ENCODE results near the gene DUSP28. TPM values are rescaled to one million over a fixed set of nuclear protein-coding genes. Genes with fewer than 3 reads are reported as not detected.
A peak's percentile ranks its signal among the peaks of the same experiment; 100 is the strongest.

DUSP28 gene
- total RNA-seq, 1 experiment from 2014 or later, result 10.7 TPM

- intact Hi-C loops (cut with micrococcal nuclease; ENCODE audit: unreplicated experiment), result loop anchor here (5.0 kb wide), 1 partner anchor 43 kb away; no protein-coding TSS in a partner anchor
- Histone ChIP-seq H3K27me3 (ENCODE audit: control insufficient read depth, insufficient read depth, low read length) (no peaks in the 10 kb centered on the region), H3K9me3 (ENCODE audit: control insufficient read depth, insufficient read depth, low read depth, low read length) (no peaks in the 10 kb centered on the region), H3K4me3 (ENCODE audit: low read depth in 2 of 2, low read length in 2 of 2) (no peak overlapping the region), H3K36me3 (ENCODE audit: control insufficient read depth, insufficient read depth, low read length) (no peaks in the 10 kb centered on the region; the same call in 1 of the 2 replicates), H3K4me1 (ENCODE audit: control insufficient read depth, insufficient read depth, low read length) (peaks cover 27% of the 10 kb centered on the region), H3K27ac (ENCODE audit: low read length) (no peak overlapping the region)
- TF ChIP-seq TCF7L2 (IDR thresholded peaks at IDR 0.05; ENCODE audit: low read depth, low read length) (no peak), REST (IDR thresholded peaks at IDR 0.05; ENCODE audit: insufficient read depth in 1 of 2, low read depth in 2 of 2, low read length in 1 of 2) (no peak), SIN3A (IDR thresholded peaks at IDR 0.05; ENCODE audit: borderline replicate concordance, insufficient read depth, low read depth, low read length) (no peak), CTCF (IDR thresholded peaks at IDR 0.05) (no peak), POLR2AphosphoS5 (IDR thresholded peaks at IDR 0.05; ENCODE audit: low read depth, low read length) (no peak)
- ChIA-PET CTCF (no interaction called here), POLR2A (no interaction called here)
- no peak for ATAC-seq
- DNase-seq (ENCODE audit: low read depth, low spot score), result no peak
- in situ Hi-C loops (cut with HindIII; ENCODE audit: low pct_unique_long_range_greater_than_20kb, low sequenced_read_pairs), result no loop called here
- no TSS peak for BruUV-seq (replicated peaks)
These were observed 4.5 kb upstream of the DUSP28 start for GRCh38 chr2:240555541-240556250.

- no TSS peak for BruUV-seq (replicated peaks)
- Histone ChIP-seq H3K27ac (ENCODE audit: low read length) (peak overlapping the region; percentile 61), H3K36me3 (ENCODE audit: control insufficient read depth, insufficient read depth, low read length) (peaks cover 2% of the 10 kb centered on the region), H3K9me3 (ENCODE audit: control insufficient read depth, insufficient read depth, low read depth, low read length) (no peaks in the 10 kb centered on the region), H3K4me3 (ENCODE audit: low read depth in 2 of 2, low read length in 2 of 2) (no peak overlapping the region), H3K4me1 (ENCODE audit: control insufficient read depth, insufficient read depth, low read length) (peaks cover 29% of the 10 kb centered on the region), H3K27me3 (ENCODE audit: control insufficient read depth, insufficient read depth, low read length) (no peaks in the 10 kb centered on the region)
- TF ChIP-seq TCF7L2 (IDR thresholded peaks at IDR 0.05; ENCODE audit: low read depth, low read length) (no peak), CTCF (IDR thresholded peaks at IDR 0.05) (peak; percentile 90)
- DNase-seq (ENCODE audit: low read depth, low spot score), result no peak
- in situ Hi-C loops (cut with HindIII; ENCODE audit: low pct_unique_long_range_greater_than_20kb, low sequenced_read_pairs) (no loop called here), intact Hi-C loops (cut with micrococcal nuclease; ENCODE audit: unreplicated experiment) (loop anchor here (5.0 kb wide), 1 partner anchor 44 kb away; no protein-coding TSS in a partner anchor)
- POLR2A ChIA-PET, result no interaction called here
- CTCF ChIA-PET, result interaction anchor here (1.0 kb wide), 1 partner anchor 43 kb away, joined by 4 read pairs; no protein-coding TSS in a partner anchor
- ATAC-seq, result no peak
These were observed 3.5 kb upstream of the DUSP28 start for GRCh38 chr2:240556553-240557100.

Measured in Panc1 (cell line).